Fibroblast of skin of back (primary cell): Measurements from ENCODE around the gene MMD. TPM values are rescaled to one million over a fixed set of nuclear protein-coding genes. Genes with fewer than 3 reads are reported as not detected.
"Not testable (repeated sequence)": the region's sequence is repeated elsewhere in the genome, so short reads cannot be mapped to it uniquely, and the experiment has no call there.

ENCODE experiments used
- DNase-seq: peaks from one replicate; pipeline ENCODE4 v3.0.0-alpha.2; 2013
- polyA plus RNA-seq, 2 experiments: library from polyadenylated mRNA; unstranded; fragments of 120-200 nt; gene quantifications; one replicate each; pipeline ENCODE4 v1.2.1, GENCODE V29; 2013; ENCODE audit not compliant: insufficient read length in 2 of 2

MMD gene, protein sequence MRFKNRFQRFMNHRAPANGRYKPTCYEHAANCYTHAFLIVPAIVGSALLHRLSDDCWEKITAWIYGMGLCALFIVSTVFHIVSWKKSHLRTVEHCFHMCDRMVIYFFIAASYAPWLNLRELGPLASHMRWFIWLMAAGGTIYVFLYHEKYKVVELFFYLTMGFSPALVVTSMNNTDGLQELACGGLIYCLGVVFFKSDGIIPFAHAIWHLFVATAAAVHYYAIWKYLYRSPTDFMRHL
- 9.4 TPM for polyA plus RNA-seq (2013, experiment 1 of 2; ENCODE audit: insufficient read length)
- 7.0 TPM for polyA plus RNA-seq (2013, experiment 2 of 2; ENCODE audit: insufficient read length)

DNA sequence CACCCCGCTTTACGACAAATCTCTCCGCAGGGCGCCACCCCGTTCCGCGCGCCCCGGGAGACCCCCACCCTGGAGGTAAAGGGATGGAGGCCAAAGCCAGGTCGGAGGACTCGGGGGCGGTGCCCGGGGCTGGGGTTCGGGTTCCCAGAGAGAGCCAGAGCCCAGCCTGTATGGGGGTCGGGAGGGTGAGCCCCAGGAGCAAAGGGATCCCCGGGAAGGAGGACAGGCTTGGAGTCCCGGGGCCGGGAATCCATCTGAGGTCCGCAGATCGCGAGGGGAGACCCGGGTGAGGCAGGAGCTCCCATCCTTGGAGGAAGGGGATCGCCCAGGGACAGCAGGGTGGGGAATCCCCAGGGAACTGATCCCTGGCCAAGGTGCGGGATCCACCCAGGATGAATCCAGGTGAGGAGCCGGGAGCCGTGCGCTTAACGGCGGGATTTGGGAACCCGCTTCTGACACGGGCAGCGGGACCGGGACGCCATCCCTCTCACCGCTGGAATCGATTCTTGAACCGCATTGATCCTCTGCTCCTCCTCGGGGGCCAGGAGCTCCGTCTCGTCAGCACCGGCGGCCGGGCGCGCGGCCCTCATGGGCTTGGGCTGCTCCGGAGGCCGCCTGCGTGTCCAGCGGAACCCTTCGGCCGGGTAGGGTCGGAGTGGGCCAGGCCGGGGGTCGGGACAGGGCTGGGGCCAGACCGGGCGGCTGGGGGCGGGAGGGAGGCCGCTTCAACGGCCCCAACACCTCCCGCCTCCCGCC lies at the start of gene MMD:
Gene MMD (minus strand): TSS at position 657 of the 756 bp plus-strand sequence. CDS start 140 bp downstream, at position 517.
- DNase-seq, result peak; percentile 4

GRCh38 chr17:55466671-55467070 lies 45.0 kb upstream of the MMD start:
- no peak for DNase-seq

DNA sequence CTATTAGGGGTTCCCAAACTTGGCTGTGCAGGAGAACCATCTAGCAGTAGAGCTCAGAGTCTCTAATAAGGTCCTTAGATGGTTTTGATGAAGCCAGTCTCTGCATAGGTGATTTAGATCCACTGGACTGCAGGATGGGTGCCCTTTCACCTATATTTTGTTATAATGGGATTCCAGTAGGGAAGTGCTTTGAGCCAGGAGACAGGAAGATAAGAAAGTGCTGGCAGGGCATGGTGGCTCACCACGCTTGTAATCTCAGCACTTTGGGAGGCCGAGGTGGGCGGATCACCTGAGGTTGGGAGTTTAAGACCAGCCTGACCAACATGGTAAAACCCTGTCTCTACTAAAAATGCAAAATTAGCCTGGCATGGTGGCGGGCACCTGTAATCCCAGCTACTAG lies 44.1 kb upstream of the MMD start:
- not testable (repeated sequence) for DNase-seq

DNA sequence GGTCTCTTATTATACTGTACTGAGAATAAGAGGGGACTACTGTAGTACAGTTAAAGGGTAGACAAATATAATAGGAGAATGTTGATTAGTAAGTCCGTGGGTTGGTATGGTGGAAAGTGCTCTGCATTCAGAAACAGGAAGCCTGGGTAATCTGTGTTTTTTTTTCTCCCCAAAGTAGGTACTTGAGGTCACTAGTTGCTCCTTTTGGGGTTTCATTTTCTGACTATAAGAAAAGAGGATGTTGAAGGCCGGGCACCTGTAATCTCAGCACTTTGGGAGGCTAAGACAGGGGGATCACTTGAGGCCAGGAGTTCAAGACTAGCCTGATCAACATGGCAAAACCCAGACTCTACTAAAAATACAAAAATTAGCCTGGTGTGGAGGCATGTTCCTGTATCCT lies 42.0 kb upstream of the MMD start:
- DNase-seq, result no peak

- no peak for DNase-seq
Measured at GRCh38 chr17:55462711-55463110, 41.1 kb upstream of the MMD start.

DNA sequence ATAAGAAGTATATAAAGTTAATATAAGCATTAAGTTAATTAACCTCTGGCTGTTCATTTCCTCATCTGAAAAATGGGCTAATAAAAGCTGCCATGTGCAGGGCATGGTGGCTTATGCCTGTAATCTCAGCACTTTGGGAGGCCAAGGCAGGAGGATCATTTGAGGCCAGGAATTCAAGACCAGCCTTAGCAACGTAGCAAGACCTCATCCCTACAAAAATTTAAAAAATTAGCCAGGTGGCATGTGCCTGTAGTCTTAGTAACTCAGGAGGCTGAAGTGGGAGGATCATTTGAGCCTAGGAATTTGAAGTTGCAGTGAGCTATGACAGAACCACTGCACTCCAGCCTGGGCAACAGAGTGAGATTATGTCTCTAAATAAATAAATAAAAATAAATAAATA lies 40.6 kb upstream of the MMD start:
- no peak for DNase-seq

DNA sequence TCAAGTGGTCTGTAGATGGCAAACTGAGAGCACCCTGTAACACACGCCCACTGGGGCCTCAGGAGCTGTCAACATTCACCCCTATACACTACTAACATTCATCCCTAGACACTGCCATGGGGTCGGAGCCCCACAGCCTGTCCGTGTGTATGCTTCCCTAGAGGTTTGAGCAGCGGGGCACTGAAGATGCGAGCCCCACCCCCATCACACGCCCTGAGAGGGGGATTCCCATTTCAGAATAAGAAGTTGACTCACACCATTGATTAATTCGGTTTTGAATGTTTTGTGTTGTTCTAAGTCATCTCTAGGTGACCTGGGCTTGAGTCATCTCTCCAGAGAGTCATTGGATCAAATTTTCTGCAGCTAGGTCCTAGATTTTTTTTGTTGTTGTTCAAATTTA lies 37.3 kb upstream of the MMD start:
- DNase-seq, result peak; percentile 73

GRCh38 chr17:55458287-55458900 lies 36.8 kb upstream of the MMD start:
- no peak for DNase-seq

- DNase-seq, result no peak
Measured at GRCh38 chr17:55456307-55457240, 34.9 kb upstream of the MMD start.

- DNase-seq, result peak; percentile 72
Measured at GRCh38 chr17:55454906-55455474, 33.4 kb upstream of the MMD start.

DNA sequence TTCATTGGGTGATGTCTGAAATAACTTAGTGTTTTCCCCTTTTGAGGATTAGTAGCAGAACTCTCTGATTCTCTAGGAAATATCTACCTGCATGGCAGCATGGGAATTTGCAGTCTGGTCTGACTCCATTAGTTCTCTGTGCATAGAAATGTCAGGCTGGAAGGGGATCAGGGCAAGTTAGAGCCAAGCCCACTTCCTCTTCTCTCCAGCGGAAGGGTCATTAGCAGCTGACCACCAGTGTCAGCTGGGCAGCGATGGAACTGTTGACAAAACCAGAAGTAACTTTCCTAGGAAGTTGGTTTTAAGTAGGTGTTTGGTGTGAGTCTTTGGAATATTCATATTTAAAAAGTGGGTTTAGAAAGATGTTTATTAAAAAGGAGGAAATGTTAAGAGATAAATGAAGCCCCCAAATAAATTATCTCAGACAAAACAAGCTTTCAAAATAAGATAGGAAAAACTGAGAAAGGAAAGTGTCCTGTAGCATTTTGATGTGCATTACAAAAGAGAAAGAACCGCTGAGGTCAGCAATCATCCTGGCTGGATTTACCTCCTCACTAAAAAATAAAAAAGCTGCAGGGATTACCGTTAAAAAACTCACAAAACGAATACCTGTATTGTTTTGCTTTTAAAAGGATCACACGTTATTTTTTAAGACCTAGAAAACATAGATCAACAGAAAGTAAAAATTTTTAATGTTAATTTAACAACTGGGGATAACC lies 32.4 kb upstream of the MMD start:
- DNase-seq, result no peak

DNA sequence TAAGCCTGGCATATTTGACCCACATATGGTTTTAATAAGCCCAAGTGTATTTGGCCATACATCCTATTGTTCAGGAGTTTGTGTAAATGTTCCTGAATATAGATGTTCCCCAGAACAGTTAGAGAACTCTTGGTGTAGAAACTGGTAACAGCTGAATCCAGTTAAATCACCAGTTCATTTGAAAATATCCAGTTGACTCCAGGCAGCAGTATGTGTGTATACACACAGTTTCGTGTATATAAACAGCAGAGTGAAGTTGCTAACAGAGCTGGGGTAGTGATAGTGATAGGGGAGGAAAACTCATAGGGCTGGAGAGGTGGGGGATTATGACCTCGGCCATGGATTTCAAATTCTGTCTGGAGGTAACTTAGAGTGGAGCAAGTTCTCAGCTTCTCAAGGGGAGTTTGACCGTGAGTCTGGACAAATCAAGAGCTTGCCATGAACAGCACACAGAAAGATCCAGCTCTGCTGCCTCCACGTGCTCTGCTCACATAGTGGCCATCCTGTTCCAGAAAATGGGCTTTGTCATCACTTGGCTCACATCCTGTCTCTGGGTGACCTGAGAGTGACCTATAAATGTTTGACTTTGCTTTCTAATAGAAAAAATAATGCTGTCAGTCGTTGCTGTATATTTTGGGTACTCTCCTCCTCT lies 30.6 kb upstream of the MMD start:
- peak; percentile 76 for DNase-seq

DNA sequence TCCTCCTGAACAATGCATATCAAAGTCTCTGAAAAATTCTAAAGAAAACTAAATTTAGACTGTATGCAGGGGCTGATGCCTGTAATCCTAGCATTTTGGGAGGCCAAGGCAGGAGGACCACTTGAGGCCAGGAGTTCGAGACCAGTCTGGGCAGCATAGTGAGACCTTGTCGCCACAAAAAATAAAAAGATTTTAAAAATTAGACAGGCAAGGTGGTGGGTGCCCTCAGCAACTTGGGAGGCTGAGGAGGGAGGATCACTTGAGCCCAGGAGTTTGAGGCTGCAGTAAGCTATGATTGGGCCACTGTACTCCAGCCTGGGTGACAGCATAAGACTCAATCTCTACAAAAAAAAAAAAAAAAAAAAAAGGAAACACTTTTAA lies 30.1 kb upstream of the MMD start:
- no peak for DNase-seq

DNA sequence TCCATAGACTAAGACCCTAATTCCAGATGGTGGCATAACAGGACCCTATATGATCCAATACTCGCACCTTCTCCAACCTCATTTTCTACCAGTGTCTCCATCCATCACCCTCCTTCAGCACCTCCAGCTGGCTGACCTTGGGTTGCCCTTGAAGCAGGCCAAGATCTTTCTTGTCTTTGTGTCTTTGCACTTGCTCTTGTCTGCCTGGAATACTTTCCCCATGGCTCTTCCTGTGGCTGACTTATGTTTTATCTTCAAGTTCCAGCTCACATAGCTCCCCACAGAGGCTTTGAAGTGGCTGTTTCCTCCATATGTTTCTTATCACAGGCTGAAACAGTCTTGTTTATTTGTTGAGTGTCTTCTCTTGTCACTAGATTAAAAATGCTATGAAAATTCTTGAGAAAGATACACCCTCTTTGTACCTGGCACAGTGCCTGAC lies 29.6 kb upstream of the MMD start:
- peak; percentile 16 for DNase-seq

DNA sequence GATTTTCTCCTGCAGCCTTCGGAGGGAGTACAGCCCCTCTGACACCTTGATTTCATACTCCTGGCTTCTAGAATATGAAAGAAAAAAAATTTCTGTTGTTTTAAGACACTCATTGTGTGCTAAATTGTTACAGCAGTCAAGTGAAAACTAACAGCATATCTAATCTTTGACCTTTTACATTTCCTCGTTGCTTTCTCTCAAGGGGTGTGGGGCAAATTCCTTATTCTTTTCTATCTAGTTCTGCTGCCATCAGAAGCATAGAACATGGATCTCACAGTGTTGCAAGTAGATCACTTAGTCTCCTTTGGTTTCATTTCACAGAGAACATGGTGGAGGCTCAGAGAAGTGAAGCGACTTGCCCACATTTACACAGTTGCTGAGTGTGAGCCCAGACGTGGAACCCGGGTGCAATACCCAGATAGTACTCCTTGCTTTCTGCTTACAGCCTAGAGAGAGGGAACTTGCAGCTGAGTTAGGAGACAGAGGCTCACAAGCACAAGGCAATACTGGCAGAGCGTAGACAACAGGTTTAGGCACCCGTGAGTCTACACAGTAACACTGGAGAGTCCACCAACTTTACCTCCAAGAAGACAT lies 28.7 kb upstream of the MMD start:
- DNase-seq, result no peak

- no peak for DNase-seq
Measured at GRCh38 chr17:55448681-55449080, 27.0 kb upstream of the MMD start.

DNA sequence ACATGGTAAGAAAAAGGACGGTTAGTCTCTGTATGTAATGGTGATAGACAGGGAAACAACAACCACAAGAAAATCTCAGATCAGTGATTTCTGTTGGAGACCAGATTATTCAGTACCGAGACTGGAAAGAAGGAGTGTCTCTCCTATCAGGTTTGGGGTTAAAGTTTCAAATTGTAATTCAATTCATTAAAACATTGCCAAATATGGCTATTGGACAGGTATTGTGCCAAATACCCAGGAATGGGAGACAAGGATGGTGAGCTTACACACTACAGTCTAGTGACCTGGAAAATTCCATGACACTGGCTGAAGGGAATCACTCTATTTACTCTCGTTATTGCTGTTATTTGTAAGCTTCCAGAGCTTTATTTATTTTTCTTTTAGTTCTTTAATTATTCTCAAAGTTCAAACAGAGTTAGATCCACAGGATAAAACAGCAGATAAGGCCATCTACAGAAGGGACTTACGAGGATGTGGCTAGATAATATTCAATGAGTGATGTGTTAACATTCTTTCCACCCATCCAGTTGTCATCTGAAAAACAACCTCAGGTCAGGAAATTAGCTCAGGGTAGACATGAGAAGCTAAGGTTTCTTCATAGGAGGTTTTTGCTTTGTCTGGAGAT lies 25.1 kb upstream of the MMD start:
- DNase-seq, result no peak

DNA sequence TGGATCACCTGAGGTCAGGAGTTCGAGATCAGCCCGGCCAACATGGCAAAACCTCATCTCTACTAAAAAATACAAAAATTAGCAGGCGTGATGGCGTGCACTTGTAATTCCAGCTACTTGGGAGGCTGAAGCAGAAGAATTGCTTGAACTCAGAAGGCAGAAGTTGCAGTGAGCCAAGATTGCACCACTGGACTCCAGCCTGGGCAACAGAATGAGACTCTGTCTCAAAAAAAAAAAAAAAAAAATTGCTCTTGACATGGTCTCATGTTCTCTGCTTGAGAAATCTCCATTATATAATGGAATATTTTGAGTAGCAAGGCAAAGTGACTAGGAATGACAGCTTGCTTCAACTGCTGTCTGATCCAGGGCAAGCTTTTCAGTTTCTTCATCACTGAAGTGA lies 24.4 kb upstream of the MMD start:
- not testable (repeated sequence) for DNase-seq

DNA sequence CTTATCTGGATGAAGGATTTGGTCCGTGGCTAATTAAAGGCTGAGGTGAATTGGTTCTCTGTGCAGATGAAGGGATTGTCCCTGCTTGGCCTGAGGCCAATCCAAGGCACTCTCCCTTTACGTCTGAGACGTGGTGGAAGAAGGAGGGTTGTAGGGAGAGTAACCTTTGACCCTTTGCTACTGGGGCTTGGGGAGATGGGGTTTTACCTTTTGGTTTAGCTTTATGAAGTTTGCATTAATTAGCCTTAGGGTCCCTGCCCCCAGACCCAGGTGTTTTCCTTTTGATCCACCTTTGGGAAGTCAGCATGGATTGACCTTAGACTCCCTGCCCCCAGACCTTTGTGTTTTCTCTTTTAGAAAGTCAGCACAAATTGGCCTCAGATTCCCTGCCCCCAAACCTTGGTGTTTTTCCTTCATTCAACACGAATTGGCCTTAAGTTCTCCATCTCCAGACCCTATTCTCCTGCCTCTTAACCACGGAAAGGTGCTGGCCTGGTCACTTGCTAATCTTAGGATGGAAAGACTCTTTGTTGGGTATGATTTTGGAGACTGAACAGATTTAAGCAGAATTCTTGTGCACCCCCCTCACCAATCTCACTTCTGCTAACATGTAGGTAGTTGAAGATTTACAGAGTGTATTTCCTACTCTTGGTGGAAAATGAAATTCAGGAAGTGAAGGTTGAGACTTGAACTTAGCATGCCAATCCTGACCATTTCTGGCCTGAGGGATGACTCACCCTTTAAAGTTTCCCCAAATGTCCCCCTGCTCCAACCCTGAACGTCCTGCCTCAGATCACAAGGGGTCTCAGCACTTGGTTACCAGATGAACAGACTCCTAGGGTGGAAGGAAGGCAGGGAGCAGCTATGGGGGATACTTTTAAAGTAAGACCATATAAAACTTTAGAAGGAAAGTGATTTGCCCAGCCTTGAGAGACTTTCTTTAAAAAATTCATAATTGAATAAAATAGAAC lies 23.1 kb upstream of the MMD start:
- DNase-seq, result peak; percentile 15
